ENCODE data around the gene RIN1. TPM values are rescaled to one million over a fixed set of nuclear protein-coding genes. Genes with fewer than 3 reads are reported as not detected.
A peak's percentile ranks its signal among the peaks of the same experiment; 100 is the strongest.

The RIN1 gene
- total and polyA plus RNA-seq, 2 of the 13 experiments (the other 11 are each of a cell fraction or from before 2014, with no cell fraction given) = 2.4 to 4.1 TPM

DNA sequence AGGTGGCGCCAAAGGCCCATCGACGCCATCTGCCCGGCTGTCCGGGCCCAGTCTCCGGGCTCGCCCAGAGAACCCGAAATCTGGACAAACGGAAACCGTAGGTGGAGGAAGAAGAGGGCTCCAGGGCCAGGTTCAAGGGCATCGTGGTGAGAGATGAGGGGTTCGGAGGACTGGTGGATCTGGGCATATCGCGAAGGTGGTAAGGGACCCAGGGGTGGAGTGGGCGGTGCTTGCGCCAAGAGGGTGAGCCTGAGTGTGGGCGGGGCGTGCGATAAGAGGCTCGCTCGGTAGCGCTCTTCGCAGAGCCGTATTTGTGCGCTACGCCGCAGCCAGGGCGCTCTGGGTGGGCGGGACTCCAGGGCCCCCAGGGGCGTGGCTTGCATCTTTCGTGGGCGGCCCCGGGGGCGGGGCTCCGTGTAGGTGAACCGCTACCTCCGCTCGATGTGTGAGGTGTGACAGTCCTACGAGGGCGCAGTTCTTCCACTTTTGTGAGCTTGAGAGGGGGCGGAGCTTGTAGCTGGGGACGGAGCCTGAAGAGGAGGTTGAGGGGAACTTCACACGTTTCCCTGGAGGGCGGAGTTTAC lies 24.2 kb downstream of the RIN1 start (continued):
- TF ChIP-seq USF2 (IDR thresholded peaks at IDR 0.05; ENCODE audit: low read depth, low read length) = no peak
- peak; percentile 50; the same call in 1 of the 2 replicates for TF ChIP-seq USF2 (CRISPR knock-in tag; IDR thresholded peaks at IDR 0.05; ENCODE audit: borderline replicate concordance)
- peak; percentile 44 for TF ChIP-seq MAX (IDR thresholded peaks at IDR 0.05)
- no peak for TF ChIP-seq ZMAT5 (CRISPR knock-in tag; IDR thresholded peaks at IDR 0.05; ENCODE audit: borderline replicate concordance, low read depth)
- TF ChIP-seq, protein P1, sequence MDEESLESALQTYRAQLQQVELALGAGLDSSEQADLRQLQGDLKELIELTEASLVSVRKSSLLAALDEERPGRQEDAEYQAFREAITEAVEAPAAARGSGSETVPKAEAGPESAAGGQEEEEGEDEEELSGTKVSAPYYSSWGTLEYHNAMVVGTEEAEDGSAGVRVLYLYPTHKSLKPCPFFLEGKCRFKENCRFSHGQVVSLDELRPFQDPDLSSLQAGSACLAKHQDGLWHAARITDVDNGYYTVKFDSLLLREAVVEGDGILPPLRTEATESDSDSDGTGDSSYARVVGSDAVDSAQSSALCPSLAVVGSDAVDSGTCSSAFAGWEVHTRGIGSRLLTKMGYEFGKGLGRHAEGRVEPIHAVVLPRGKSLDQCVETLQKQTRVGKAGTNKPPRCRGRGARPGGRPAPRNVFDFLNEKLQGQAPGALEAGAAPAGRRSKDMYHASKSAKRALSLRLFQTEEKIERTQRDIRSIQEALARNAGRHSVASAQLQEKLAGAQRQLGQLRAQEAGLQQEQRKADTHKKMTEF (CRISPR knock-in tag; IDR thresholded peaks at IDR 0.05) = peak; percentile 78
- no peak for TF ChIP-seq FIP1L1 (IDR thresholded peaks at IDR 0.05; ENCODE audit: borderline replicate concordance, insufficient read depth, low read depth, low read length)
- TF ChIP-seq ZFP37 (CRISPR knock-in tag; IDR thresholded peaks at IDR 0.05; ENCODE audit: borderline replicate concordance) = no peak
- TF ChIP-seq PBX3 (CRISPR knock-in tag; IDR thresholded peaks at IDR 0.05; ENCODE audit: borderline replicate concordance) = no peak
- TF ChIP-seq ZNF652 (CRISPR knock-in tag; IDR thresholded peaks at IDR 0.05; ENCODE audit: borderline replicate concordance, low read depth) = peak; percentile 74; the same call in 1 of the 2 replicates
- peak; percentile 78; the same call in 1 of the 2 replicates for TF ChIP-seq SMC3 (IDR thresholded peaks at IDR 0.05; ENCODE audit: low read length)
- no peak for TF ChIP-seq SRSF4 (IDR thresholded peaks at IDR 0.05; ENCODE audit: low read depth, low read length, poor library complexity, severe bottlenecking)
- TF ChIP-seq ZKSCAN1 (IDR thresholded peaks at IDR 0.05; ENCODE audit: low read length) = peak; percentile 27; the same call in 1 of the 2 replicates
- TF ChIP-seq HMGXB4 (CRISPR knock-in tag; IDR thresholded peaks at IDR 0.05; ENCODE audit: borderline replicate concordance in 1 of 2, low read depth in 1 of 2) = peak; percentile 84 to 95
- TF ChIP-seq JUN (CRISPR knock-in tag; IDR thresholded peaks at IDR 0.05) = peak; percentile 68; the same call in 1 of the 2 replicates
- TF ChIP-seq MAZ (IDR thresholded peaks at IDR 0.05; ENCODE audit: borderline replicate concordance, low read depth, low read length) = peak; percentile 29; the same call in 1 of the 2 replicates
- no peak; the same call in none of the 2 replicates for TF ChIP-seq MAZ (CRISPR knock-in tag; IDR thresholded peaks at IDR 0.05; ENCODE audit: low read depth)
- TF ChIP-seq U2AF2 (IDR thresholded peaks at IDR 0.05; ENCODE audit: low read depth, low read length) = no peak
- TF ChIP-seq ZNF564 (CRISPR knock-in tag; IDR thresholded peaks at IDR 0.05) = no peak
- TF ChIP-seq GTF2F1 (IDR thresholded peaks at IDR 0.05; ENCODE audit: low read length) = no peak
- TF ChIP-seq JUND (CRISPR knock-in tag; IDR thresholded peaks at IDR 0.05) = no peak
- TF ChIP-seq MIER2 (CRISPR knock-in tag; IDR thresholded peaks at IDR 0.05) = 0 out of 2 replicates have a peak, but pooled peaks have one; percentile 16

All from HepG2 (cell line).